Kidney (tissue), 14 donors: ENCODE data around the gene SREBF1. TPM values are rescaled to one million over a fixed set of nuclear protein-coding genes. Genes with fewer than 3 reads are reported as not detected.

Source experiments
- DNase-seq, 5 donors: peaks; one replicate each; pipeline ENCODE4 v3.0.0-alpha.2; 2013 to 2020
- FAIRE-seq: peaks from 2 replicates; lab custom pipeline; 2012; peaks lifted over from hg19 to GRCh38; lab: Jason Lieb, UNC
- H3K27ac ChIP-seq, 2 donors: one replicate each; pipeline ENCODE4 v1.7.0; 2013; ENCODE audit warnings: low read depth in 2 of 2, low read length in 2 of 2, inconsistent platforms in 1 of 2
- H3K27me3 ChIP-seq: one replicate; pipeline ENCODE4 v1.7.1; 2013; ENCODE audit warnings: low read length, inconsistent platforms; ENCODE audit not compliant: control insufficient read depth, insufficient read depth
- H3K36me3 ChIP-seq, 3 donors: one replicate each; pipeline versions ENCODE4 v1.7.0 to v1.7.1; 2013; ENCODE audit warnings: low read length in 3 of 3, control low read depth in 1 of 3, inconsistent platforms in 1 of 3; ENCODE audit not compliant: insufficient read depth in 3 of 3, control insufficient read depth in 2 of 3
- H3K4me1 ChIP-seq, 3 donors: one replicate each; pipeline versions ENCODE4 v1.7.0 to v1.7.1; 2013; ENCODE audit warnings: low read length in 3 of 3, inconsistent platforms in 1 of 3, low read depth in 1 of 3; ENCODE audit not compliant: control insufficient read depth in 2 of 3, insufficient read depth in 2 of 3
- H3K4me3 ChIP-seq, 3 donors: one replicate each; pipeline versions ENCODE4 v1.7.0 to v1.8.1; 2013; ENCODE audit warnings: low read length in 3 of 3, control low read depth in 1 of 3, inconsistent platforms in 1 of 3
- H3K9ac ChIP-seq, 3 donors: one replicate each; pipeline versions ENCODE4 v1.7.0 to v1.7.1; 2013; ENCODE audit warnings: low read length in 3 of 3, control low read depth in 1 of 3, inconsistent platforms in 1 of 3
- H3K9me3 ChIP-seq, 3 donors: one replicate each; pipeline versions ENCODE4 v1.7.0 to v1.7.1; 2013; ENCODE audit warnings: low read length in 3 of 3, control low read depth in 1 of 3, inconsistent platforms in 1 of 3; ENCODE audit not compliant: control insufficient read depth in 2 of 3, insufficient read depth in 1 of 3
- intact Hi-C: fragments of 100-400 bp; cut with DNase I; formaldehyde crosslinking; loops from one replicate; pipeline ENCODE4 v1.11.1; 2022
- polyA plus RNA-seq: library from polyadenylated mRNA; stranded (reverse); fragments of 350-450 nt; fragmentation: Illumina TruSeq; extraction: RNeasy Lipid Tissue Mini Kit (QIAGEN cat#74804); gene quantifications from one replicate; pipeline ENCODE4 v1.2.3, GENCODE V29; 2014; ENCODE audit warnings: low read depth, low replicate concordance; ENCODE audit not compliant: insufficient read depth
- total RNA-seq: library from RNA; stranded (reverse); fragmentation: NEBNext Ultra II Directional; extraction: Animal tissue kit (Norgen Biotek cat#: 25700); gene quantifications from one replicate; pipeline ENCODE4 v1.2.1, GENCODE V29; 2021
- TF ChIP-seq, protein P1 (sequence below): IDR thresholded peaks from 3 replicates; pipeline ENCODE4 v1.5.1; 2012; ENCODE audit warnings: mild to moderate bottlenecking, moderate library complexity, borderline replicate concordance; ENCODE audit not compliant: insufficient read depth; ENCODE audit errors: extremely low read depth
- donor health status: control.
- donor health status: control.
- donor health status: control.
- donor health status: control.
- donor health status: control.
- donor health status: DM: yes; HTN: yes; CAD: no.
- donor health status: Normal renal cell carcinoma (clear cell type).

The SREBF1 gene
- total and polyA plus RNA-seq, 2 donors from 2014 or later = 37.6 to 48.3 TPM

GRCh38 chr17:17859909-17860765, 23.4 kb upstream of the SREBF1 start:
- no peak overlapping the region for H3K9ac ChIP-seq
- H3K27ac ChIP-seq = no peak overlapping the region
- no peaks in the 10 kb centered on the region for H3K27me3 ChIP-seq
- H3K9me3 ChIP-seq = no peaks in the 10 kb centered on the region
- intact Hi-C loops = loop anchor here (5.0 kb wide), 2 partner anchors 48 to 178 kb away; partner anchors contain the start of gene RAI1
- FAIRE-seq (no peak), DNase-seq (peak; percentile 67 to 83 (median 78))
- peaks cover 0 to 5% (median 5%) of the 10 kb centered on the region in 3 donors for H3K36me3 ChIP-seq
- no peak overlapping the region for H3K4me3 ChIP-seq
- H3K4me1 ChIP-seq = peaks cover 2 to 12% (median 9%) of the 10 kb centered on the region in 3 donors
- TF ChIP-seq, protein P1, sequence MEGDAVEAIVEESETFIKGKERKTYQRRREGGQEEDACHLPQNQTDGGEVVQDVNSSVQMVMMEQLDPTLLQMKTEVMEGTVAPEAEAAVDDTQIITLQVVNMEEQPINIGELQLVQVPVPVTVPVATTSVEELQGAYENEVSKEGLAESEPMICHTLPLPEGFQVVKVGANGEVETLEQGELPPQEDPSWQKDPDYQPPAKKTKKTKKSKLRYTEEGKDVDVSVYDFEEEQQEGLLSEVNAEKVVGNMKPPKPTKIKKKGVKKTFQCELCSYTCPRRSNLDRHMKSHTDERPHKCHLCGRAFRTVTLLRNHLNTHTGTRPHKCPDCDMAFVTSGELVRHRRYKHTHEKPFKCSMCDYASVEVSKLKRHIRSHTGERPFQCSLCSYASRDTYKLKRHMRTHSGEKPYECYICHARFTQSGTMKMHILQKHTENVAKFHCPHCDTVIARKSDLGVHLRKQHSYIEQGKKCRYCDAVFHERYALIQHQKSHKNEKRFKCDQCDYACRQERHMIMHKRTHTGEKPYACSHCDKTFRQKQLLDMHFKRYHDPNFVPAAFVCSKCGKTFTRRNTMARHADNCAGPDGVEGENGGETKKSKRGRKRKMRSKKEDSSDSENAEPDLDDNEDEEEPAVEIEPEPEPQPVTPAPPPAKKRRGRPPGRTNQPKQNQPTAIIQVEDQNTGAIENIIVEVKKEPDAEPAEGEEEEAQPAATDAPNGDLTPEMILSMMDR = peak; percentile 98

GRCh38 chr17:17857496-17857895, 20.7 kb upstream of the SREBF1 start:
- Histone ChIP-seq H3K4me1 (peaks cover 2 to 16% (median 12%) of the 10 kb centered on the region in 3 donors), H3K9me3 (no peaks in the 10 kb centered on the region), H3K27me3 (no peaks in the 10 kb centered on the region), H3K9ac (no peak overlapping the region), H3K36me3 (peaks cover 0 to 5% (median 3%) of the 10 kb centered on the region in 3 donors), H3K4me3 (no peak overlapping the region), H3K27ac (no peak overlapping the region)
- DNase-seq (no peak), FAIRE-seq (no peak)
- TF ChIP-seq, protein P1 = no peak
- intact Hi-C loops = no loop called here

- Histone ChIP-seq H3K27me3 (no peaks in the 10 kb centered on the region), H3K9me3 (no peaks in the 10 kb centered on the region), H3K27ac (peak overlapping the region in 1 of 2 donors; percentile 8), H3K9ac (peak overlapping the region in 1 of 3 donors; percentile 1), H3K4me3 (no peak overlapping the region), H3K36me3 (peaks cover 0 to 2% (median 2%) of the 10 kb centered on the region in 3 donors), H3K4me1 (peaks cover 2 to 16% (median 12%) of the 10 kb centered on the region in 3 donors)
- FAIRE-seq (no peak), DNase-seq (no peak)
- TF ChIP-seq, protein P1 = no peak
- intact Hi-C loops = no loop called here
These were observed 19.6 kb upstream of the SREBF1 start for GRCh38 chr17:17856386-17856785.
